ENCODE data around the gene AOC3.

DNA sequence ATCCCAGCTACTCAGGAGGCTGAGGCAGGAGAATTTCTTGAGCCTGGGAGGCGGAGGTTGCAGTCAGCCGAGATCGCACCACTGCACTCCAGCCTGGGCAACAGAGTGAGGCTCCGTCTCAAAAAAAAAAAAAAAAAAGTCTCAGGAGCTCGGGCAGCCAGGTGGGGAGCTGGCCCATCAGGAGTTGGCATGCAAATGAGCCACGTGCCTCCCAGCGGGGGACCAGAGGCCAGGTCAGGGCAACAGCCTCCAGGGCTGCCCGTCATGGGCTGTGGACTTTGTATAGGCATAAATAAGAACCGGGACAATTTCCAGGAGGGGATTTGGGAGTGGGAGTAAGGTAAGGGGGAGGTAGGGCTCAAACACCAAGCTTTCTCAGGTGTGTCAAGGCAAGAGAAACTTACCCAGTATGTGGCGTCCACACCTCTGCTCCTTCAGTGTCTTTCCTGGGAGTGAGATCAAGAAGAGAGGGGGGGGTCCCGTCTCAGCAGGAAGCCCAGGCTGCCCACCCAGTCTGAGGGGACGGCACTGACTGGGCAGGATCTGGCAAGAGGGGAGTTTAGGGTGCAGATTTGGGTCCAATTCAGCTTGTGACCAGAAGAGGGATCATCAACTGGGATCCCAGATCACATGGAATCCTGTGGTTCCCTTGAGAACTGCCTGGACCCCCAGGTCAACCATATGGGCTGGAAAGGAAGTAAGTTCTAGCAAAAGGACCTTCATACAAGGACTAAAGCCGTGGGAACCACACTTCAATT is 27.3 kb downstream of the AOC3 start:
- no peak for TF ChIP-seq JUN (IDR thresholded peaks at IDR 0.05)
- no peak for TF ChIP-seq SMC3 (IDR thresholded peaks at IDR 0.05)
- TF ChIP-seq ZFP36 (IDR thresholded peaks at IDR 0.05; ENCODE audit: borderline replicate concordance, partially characterized antibody) = no peak
- TF ChIP-seq, protein P1, sequence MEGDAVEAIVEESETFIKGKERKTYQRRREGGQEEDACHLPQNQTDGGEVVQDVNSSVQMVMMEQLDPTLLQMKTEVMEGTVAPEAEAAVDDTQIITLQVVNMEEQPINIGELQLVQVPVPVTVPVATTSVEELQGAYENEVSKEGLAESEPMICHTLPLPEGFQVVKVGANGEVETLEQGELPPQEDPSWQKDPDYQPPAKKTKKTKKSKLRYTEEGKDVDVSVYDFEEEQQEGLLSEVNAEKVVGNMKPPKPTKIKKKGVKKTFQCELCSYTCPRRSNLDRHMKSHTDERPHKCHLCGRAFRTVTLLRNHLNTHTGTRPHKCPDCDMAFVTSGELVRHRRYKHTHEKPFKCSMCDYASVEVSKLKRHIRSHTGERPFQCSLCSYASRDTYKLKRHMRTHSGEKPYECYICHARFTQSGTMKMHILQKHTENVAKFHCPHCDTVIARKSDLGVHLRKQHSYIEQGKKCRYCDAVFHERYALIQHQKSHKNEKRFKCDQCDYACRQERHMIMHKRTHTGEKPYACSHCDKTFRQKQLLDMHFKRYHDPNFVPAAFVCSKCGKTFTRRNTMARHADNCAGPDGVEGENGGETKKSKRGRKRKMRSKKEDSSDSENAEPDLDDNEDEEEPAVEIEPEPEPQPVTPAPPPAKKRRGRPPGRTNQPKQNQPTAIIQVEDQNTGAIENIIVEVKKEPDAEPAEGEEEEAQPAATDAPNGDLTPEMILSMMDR (IDR thresholded peaks at IDR 0.05) = no peak
- TF ChIP-seq RNF2 (IDR thresholded peaks at IDR 0.05; ENCODE audit: borderline replicate concordance, low read depth) = no peak
- TF ChIP-seq, protein P2, sequence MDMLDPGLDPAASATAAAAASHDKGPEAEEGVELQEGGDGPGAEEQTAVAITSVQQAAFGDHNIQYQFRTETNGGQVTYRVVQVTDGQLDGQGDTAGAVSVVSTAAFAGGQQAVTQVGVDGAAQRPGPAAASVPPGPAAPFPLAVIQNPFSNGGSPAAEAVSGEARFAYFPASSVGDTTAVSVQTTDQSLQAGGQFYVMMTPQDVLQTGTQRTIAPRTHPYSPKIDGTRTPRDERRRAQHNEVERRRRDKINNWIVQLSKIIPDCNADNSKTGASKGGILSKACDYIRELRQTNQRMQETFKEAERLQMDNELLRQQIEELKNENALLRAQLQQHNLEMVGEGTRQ (IDR thresholded peaks at IDR 0.05) = no peak
- TF ChIP-seq, protein P3, sequence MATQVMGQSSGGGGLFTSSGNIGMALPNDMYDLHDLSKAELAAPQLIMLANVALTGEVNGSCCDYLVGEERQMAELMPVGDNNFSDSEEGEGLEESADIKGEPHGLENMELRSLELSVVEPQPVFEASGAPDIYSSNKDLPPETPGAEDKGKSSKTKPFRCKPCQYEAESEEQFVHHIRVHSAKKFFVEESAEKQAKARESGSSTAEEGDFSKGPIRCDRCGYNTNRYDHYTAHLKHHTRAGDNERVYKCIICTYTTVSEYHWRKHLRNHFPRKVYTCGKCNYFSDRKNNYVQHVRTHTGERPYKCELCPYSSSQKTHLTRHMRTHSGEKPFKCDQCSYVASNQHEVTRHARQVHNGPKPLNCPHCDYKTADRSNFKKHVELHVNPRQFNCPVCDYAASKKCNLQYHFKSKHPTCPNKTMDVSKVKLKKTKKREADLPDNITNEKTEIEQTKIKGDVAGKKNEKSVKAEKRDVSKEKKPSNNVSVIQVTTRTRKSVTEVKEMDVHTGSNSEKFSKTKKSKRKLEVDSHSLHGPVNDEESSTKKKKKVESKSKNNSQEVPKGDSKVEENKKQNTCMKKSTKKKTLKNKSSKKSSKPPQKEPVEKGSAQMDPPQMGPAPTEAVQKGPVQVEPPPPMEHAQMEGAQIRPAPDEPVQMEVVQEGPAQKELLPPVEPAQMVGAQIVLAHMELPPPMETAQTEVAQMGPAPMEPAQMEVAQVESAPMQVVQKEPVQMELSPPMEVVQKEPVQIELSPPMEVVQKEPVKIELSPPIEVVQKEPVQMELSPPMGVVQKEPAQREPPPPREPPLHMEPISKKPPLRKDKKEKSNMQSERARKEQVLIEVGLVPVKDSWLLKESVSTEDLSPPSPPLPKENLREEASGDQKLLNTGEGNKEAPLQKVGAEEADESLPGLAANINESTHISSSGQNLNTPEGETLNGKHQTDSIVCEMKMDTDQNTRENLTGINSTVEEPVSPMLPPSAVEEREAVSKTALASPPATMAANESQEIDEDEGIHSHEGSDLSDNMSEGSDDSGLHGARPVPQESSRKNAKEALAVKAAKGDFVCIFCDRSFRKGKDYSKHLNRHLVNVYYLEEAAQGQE (IDR thresholded peaks at IDR 0.05) = no peak
- TF ChIP-seq BHLHE40 (IDR thresholded peaks at IDR 0.05; ENCODE audit: low read depth, low read length) = no peak
- TF ChIP-seq MYC (IDR thresholded peaks at IDR 0.05; ENCODE audit: borderline replicate concordance, low read length) = no peak
- TF ChIP-seq MAFK (IDR thresholded peaks at IDR 0.05; ENCODE audit: partially characterized antibody) = no peak
- no peak for TF ChIP-seq ZSCAN20 (CRISPR knock-in tag; IDR thresholded peaks at IDR 0.05)
- TF ChIP-seq POLR2A (IDR thresholded peaks at IDR 0.05; ENCODE audit: low read length) = no peak
